K562 (cell line): Measurements from ENCODE around the gene VGLL4. TPM values are rescaled to one million over a fixed set of nuclear protein-coding genes. Genes with fewer than 3 reads are reported as not detected.
A peak's percentile ranks its signal among the peaks of the same experiment; 100 is the strongest.

Experiments used
- ATAC-seq: fragments of 200-7000 bp; cut with Tn5 transposase; 3 replicates; pipeline ENCODE4 v1.9.1; 2020; ENCODE audit warnings: moderate library complexity
- BruUV-seq: library from RNA; stranded (reverse); fragments of 400-500 nt; replicated peaks from 2 replicates; lab custom pipeline; 2021; lab: Mats Ljungman, UMichigan
- CTCF ChIA-PET: fragments of 300-600 bp; formaldehyde crosslinking; extraction: SDS; loops from one replicate; lab custom pipeline; 2021; ENCODE audit warnings: low intra/inter-chr PET ratio; lab: Yijun Ruan, JAX
- POLR2A ChIA-PET: fragments of 300-600, 350-650 bp; sonication (Branson Sonifier 250); formaldehyde crosslinking; extraction: SDS; loops from one replicate; lab custom pipeline; 2021; ENCODE audit warnings: antibody characterized with exemption, inconsistent platforms; lab: Yijun Ruan, JAX
- DNase-seq, 4 experiments: peaks; one replicate each; pipeline versions ENCODE4 v3.0.0 to v3.0.0-alpha.2; 2011 to 2018; ENCODE audit warnings: low spot score in 3 of 4, mixed read lengths in 3 of 4; ENCODE audit errors: extremely low read depth in 1 of 4
- FAIRE-seq: peaks from 2 replicates; lab custom pipeline; 2011; peaks lifted over from hg19 to GRCh38; lab: Jason Lieb, UNC
- H2AFZ ChIP-seq: 2 replicates; pipeline ENCODE4 v1.6.0; 2011; ENCODE audit warnings: low read depth, low read length, control low read depth, inconsistent platforms
- H3K27ac ChIP-seq: fragments of 200-600 bp; 3 replicates; pipeline ENCODE4 v1.8.0; 2011; ENCODE audit warnings: low read depth, mild to moderate bottlenecking, control low read depth, inconsistent platforms, low read length, moderate library complexity, mixed read lengths; ENCODE audit errors: extremely low read depth
- H3K27me3 ChIP-seq, 2 experiments: fragments of 300-600 bp in 1 of 2; 2 replicates in 1 of 2; 3 replicates in 1 of 2; pipeline versions ENCODE4 v1.6.0 to v1.8.0; 2011; ENCODE audit warnings: inconsistent platforms in 2 of 2, low read length in 2 of 2, mild to moderate bottlenecking in 1 of 2, mixed read lengths in 1 of 2, moderate library complexity in 1 of 2; ENCODE audit not compliant: control insufficient read depth in 2 of 2, insufficient read depth in 2 of 2
- H3K36me3 ChIP-seq: fragments of 300-600 bp; 3 replicates; pipeline ENCODE4 v1.8.0; 2011; ENCODE audit warnings: mild to moderate bottlenecking, low read length, inconsistent platforms; ENCODE audit not compliant: control insufficient read depth, insufficient read depth
- H3K4me1 ChIP-seq, 2 experiments: fragments of 200-600 bp in 1 of 2; replicated peaks in 1 of 2; 2 replicates in 1 of 2; 3 replicates in 1 of 2; pipeline versions ENCODE4 v1.5.1 to v1.8.0; 2011; ENCODE audit warnings: inconsistent platforms in 2 of 2, low read length in 2 of 2, mild to moderate bottlenecking in 1 of 2, mixed read lengths in 1 of 2, moderate library complexity in 1 of 2; ENCODE audit not compliant: control insufficient read depth in 2 of 2, insufficient read depth in 2 of 2
- H3K4me2 ChIP-seq: 2 replicates; pipeline ENCODE4 v1.6.1; 2011; ENCODE audit warnings: low read length, control low read depth, inconsistent platforms, mixed read lengths; ENCODE audit not compliant: insufficient read depth
- H3K4me3 ChIP-seq: fragments of 200-600 bp; sonication (generic), shearing (Covaris generic); 2 replicates; pipeline ENCODE4 v1.5.1; 2016; ENCODE audit warnings: control low read depth, inconsistent platforms
- H3K79me2 ChIP-seq: fragments of 200-600 bp; 3 replicates; pipeline ENCODE4 v1.8.0; 2011; ENCODE audit warnings: low read length, inconsistent platforms; ENCODE audit not compliant: control insufficient read depth, insufficient read depth
- H3K9ac ChIP-seq, 2 experiments: 2 replicates each; pipeline versions ENCODE4 v1.6.0 to v1.6.1; 2011; ENCODE audit warnings: low read depth in 2 of 2, low read length in 2 of 2, control low read depth in 1 of 2, inconsistent platforms in 1 of 2, mild to moderate bottlenecking in 1 of 2, mixed read lengths in 1 of 2; ENCODE audit not compliant: insufficient read depth in 1 of 2
- H3K9me1 ChIP-seq: one replicate; pipeline ENCODE4 v1.6.0; 2011; ENCODE audit warnings: inconsistent platforms, mild to moderate bottlenecking, low read length, moderate library complexity; ENCODE audit not compliant: control insufficient read depth, insufficient read depth
- H3K9me3 ChIP-seq: replicated peaks from 2 replicates; pipeline ENCODE4 v1.5.1; 2011; ENCODE audit warnings: low read depth, low read length, inconsistent platforms; ENCODE audit not compliant: control insufficient read depth, insufficient read depth
- H4K20me1 ChIP-seq: replicated peaks from 2 replicates; pipeline ENCODE4 v1.6.1; 2011; ENCODE audit warnings: low read length, inconsistent platforms, mixed read lengths; ENCODE audit not compliant: control insufficient read depth, insufficient read depth
- BRCA1 ChIP-seq, 2 experiments: fragments of 450-650 bp in 1 of 2; sonication (generic) in 1 of 2; formaldehyde crosslinking in 1 of 2; IDR thresholded peaks; 2 replicates each; pipeline versions ENCODE4 v1.5.0 to v1.6.1; 2017 to 2020; ENCODE audit warnings: mild to moderate bottlenecking in 1 of 2, missing genetic modification reagents in 1 of 2
- DACH1 ChIP-seq: fragments of 450-650 bp; IDR thresholded peaks from 2 replicates; pipeline ENCODE4 v1.6.1; 2018; ENCODE audit not compliant: partially characterized antibody
- JUND ChIP-seq, 2 experiments: IDR thresholded peaks; 2 replicates in 1 of 2; 3 replicates in 1 of 2; pipeline ENCODE4 v1.6.1; 2011; ENCODE audit warnings: borderline replicate concordance in 2 of 2, low read depth in 2 of 2, low read length in 2 of 2, improper control_type of control experiment in 1 of 2, missing biosample characterization in 1 of 2, missing genetic modification characterization in 1 of 2, missing genetic modification reagents in 1 of 2
- KAT2B ChIP-seq: IDR thresholded peaks from one replicate; pipeline ENCODE4 v1.6.1; 2012; ENCODE audit warnings: low read depth, mild to moderate bottlenecking, control low read depth, inconsistent platforms, low read length, moderate library complexity
- KLF16 ChIP-seq: IDR thresholded peaks from 2 replicates; pipeline ENCODE4 v1.6.1; 2016; ENCODE audit warnings: antibody characterized with exemption
- MEIS2 ChIP-seq: fragments of 450-650 bp; IDR thresholded peaks from 2 replicates; pipeline ENCODE4 v1.6.1; 2014; ENCODE audit warnings: mild to moderate bottlenecking; ENCODE audit not compliant: partially characterized antibody
- NBN ChIP-seq: fragments of 450-650 bp; IDR thresholded peaks from 2 replicates; pipeline ENCODE4 v1.6.1; 2016; ENCODE audit warnings: low read depth, mild to moderate bottlenecking
- NFIX ChIP-seq: fragments of 250-450 bp; sonication (Bioruptor Pico); IDR thresholded peaks from 2 replicates; pipeline ENCODE4 v1.4.0; 2020; ENCODE audit warnings: low read depth, mild to moderate bottlenecking, moderate library complexity
- NR3C1 ChIP-seq: sonication (generic); formaldehyde crosslinking; IDR thresholded peaks from 2 replicates; pipeline ENCODE4 v1.8.1; 2022; ENCODE audit warnings: missing genetic modification reagents
- POLR2A ChIP-seq: fragments of 450-650 bp; conservative IDR thresholded peaks from 2 replicates; pipeline ENCODE4 v1.6.1; 2016
- SMAD4 ChIP-seq: fragments of 250-450 bp; sonication (Bioruptor Pico); conservative IDR thresholded peaks from 2 replicates; pipeline ENCODE4 v1.8.0; 2021; ENCODE audit warnings: inconsistent platforms, mild to moderate bottlenecking, moderate library complexity
- ZNF695 ChIP-seq: fragments of 450-650 bp; formaldehyde crosslinking; IDR thresholded peaks from 2 replicates; pipeline ENCODE4 v1.4.0; 2020; ENCODE audit warnings: mild to moderate bottlenecking, moderate library complexity
- ZSCAN29 ChIP-seq: fragments of 450-650 bp; IDR thresholded peaks from 2 replicates; pipeline ENCODE4 v1.6.1; 2017
- WGBS: fragments of 100-300 bp; shearing (Covaris generic); methylation state at CpG from one replicate; pipeline ENCODE4 v1.1.6; 2016; ENCODE audit warnings: low coverage, mixed read lengths; ENCODE audit not compliant: insufficient coverage; ENCODE audit errors: missing lambda C conversion rate; 5-methylcytosine and 5-hydroxymethylcytosine counted together
- in situ Hi-C: fragments of 300-500 bp; cut with MboI; formaldehyde crosslinking; loops from 4 replicates; pipeline ENCODE4 v1.15.0; 2018; ENCODE audit warnings: inconsistent platforms, mixed read lengths
- intact Hi-C: fragments of 100-400 bp; cut with micrococcal nuclease; formaldehyde crosslinking; loops from 2 replicates; pipeline ENCODE4 v1.14.2; 2022
- polyA plus RNA-seq, 8 experiments: library from polyadenylated mRNA; depleted of rRNA in 4 of 8; stranded (reverse) in 5 of 8; unstranded in 3 of 8; fragments of >200 nt; fragmentation: Nextera tagmentation in 2 of 8; fragmentation: Illumina TruSeq in 1 of 8; extraction: Ambion mirVana in 2 of 8; extraction: Trizol in 1 of 8; gene quantifications; 2 replicates each; pipeline versions ENCODE4 v1.2.1 to v1.2.3, GENCODE V29; 2011 to 2014; ENCODE audit warnings: inconsistent platforms in 1 of 8, missing spikeins in 1 of 8
- total RNA-seq, 7 experiments: library from RNA; depleted of rRNA in 6 of 7; stranded (reverse); fragments of >200 nt in 6 of 7; fragmentation: Illumina TruSeq in 2 of 7; extraction: Trizol in 2 of 7; gene quantifications; 2 replicates each; pipeline versions ENCODE4 v1.2.1 to v1.2.3, GENCODE V29; 2011 to 2021; ENCODE audit warnings: low replicate concordance in 1 of 7
- TF ChIP-seq, protein P1 (sequence below): fragments of 450-650 bp; formaldehyde crosslinking; IDR thresholded peaks from 2 replicates; pipeline ENCODE4 v1.4.0; 2022; ENCODE audit warnings: missing genetic modification characterization
- TF ChIP-seq, protein P2 (sequence below): fragments of 450-650 bp; formaldehyde crosslinking; IDR thresholded peaks from 2 replicates; pipeline ENCODE4 v1.4.0; 2022; ENCODE audit warnings: mild to moderate bottlenecking, moderate library complexity
- TF ChIP-seq, protein P3 (sequence below): fragments of 450-650 bp; formaldehyde crosslinking; IDR thresholded peaks from 2 replicates; pipeline ENCODE4 v1.4.0; 2020; ENCODE audit warnings: mild to moderate bottlenecking, moderate library complexity
- TF ChIP-seq, protein P4 (sequence below): IDR thresholded peaks from 3 replicates; pipeline ENCODE4 v1.6.1; 2011; ENCODE audit warnings: borderline replicate concordance, mild to moderate bottlenecking; ENCODE audit not compliant: insufficient read length, insufficient read depth

VGLL4 gene
- total and polyA plus RNA-seq, 9 of the 15 experiments (the other 6 are each of a cell fraction or from before 2014, with no cell fraction given), result 0.27 to 10.9 (median 8.6) TPM

DNA sequence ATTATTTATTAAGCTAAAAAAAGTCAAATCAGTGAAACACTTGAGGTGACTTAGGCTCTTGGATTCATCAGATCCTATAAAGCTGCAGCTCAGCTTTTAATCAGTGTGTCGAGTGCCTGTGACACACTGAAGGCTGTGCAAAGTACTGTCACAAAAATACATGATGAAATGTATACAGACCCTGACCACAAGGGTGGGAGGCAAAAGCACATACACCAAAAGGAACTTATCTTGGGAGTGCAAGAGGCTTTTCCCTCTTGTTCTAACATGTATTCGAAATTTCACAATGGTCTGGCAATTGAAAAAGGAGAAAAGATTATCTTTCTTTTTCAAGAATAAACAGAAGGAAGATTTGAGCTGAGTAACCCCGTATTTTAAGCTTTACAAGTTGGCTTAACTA, 35.9 kb downstream of the VGLL4 start:
- no peak overlapping the region for H2AFZ ChIP-seq
- H3K9me3 ChIP-seq, result no peaks in the 10 kb centered on the region
- H4K20me1 ChIP-seq, result peaks cover 9% of the 10 kb centered on the region; the same call in 1 of the 2 replicates
- CTCF ChIA-PET, result no interaction called here
- no peaks in the 10 kb centered on the region; the same call in 2 of the 3 replicates for H3K36me3 ChIP-seq
- POLR2A ChIA-PET, result interaction anchor here (1.2 to 1.8 kb wide), 2 partner anchors 11 to 14 kb away, joined by 4 to 8 read pairs; no protein-coding TSS in a partner anchor
- no peak overlapping the region for H3K4me3 ChIP-seq
- intact Hi-C loops (loop anchor here (5.0 kb wide), 1 partner anchor 34 kb away; the partner anchor contains the start of gene VGLL4), in situ Hi-C loops (no loop called here)
- H3K4me1 ChIP-seq, result peaks cover 5 to 13% of the 10 kb centered on the region in 2 experiments; a peak in 4 of 5 replicates
- WGBS, result 2% methylated on average over 3 of the region's 3 CpGs
- DNase-seq (peak; percentile 31 to 61 (median 35)), ATAC-seq (peak; percentile 76), FAIRE-seq (peak; percentile 65)
- H3K27ac ChIP-seq, result no peak overlapping the region; the same call in 2 of the 3 replicates
- H3K4me2 ChIP-seq, result no peak overlapping the region
- peaks cover 0 to 19% of the 10 kb centered on the region in 2 experiments; a peak in 2 of 5 replicates for H3K27me3 ChIP-seq
- peaks cover 13% of the 10 kb centered on the region for H3K79me2 ChIP-seq
- BruUV-seq, result no TSS peak
- no peaks in the 10 kb centered on the region for H3K9me1 ChIP-seq
- H3K9ac ChIP-seq, result no peak overlapping the region
- TF ChIP-seq JUND (IDR thresholded peaks at IDR 0.05; ENCODE audit: borderline replicate concordance, low read depth, low read length) (0 out of 2 replicates have a peak, but pooled peaks have one; percentile 29), JUND (tag; IDR thresholded peaks at IDR 0.05; ENCODE audit: borderline replicate concordance, low read depth, low read length) (no peak), DACH1 (no peak), BRCA1 (IDR thresholded peaks at IDR 0.05) (no peak), BRCA1 (CRISPR knock-in tag; IDR thresholded peaks at IDR 0.05) (no peak), MEIS2 (peak; percentile 57), NR3C1 (CRISPR knock-in tag) (no peak), POLR2A (no peak), ZSCAN29 (no peak), ZNF695 (CRISPR knock-in tag) (no peak), NBN (no peak), SMAD4 (CRISPR knock-in tag) (0 out of 2 replicates have a peak, but pooled peaks have one; percentile 19), NFIX (CRISPR knock-in tag) (no peak), KLF16 (peak; percentile 27; the same call in 1 of the 2 replicates), KAT2B (no peak)
- TF ChIP-seq, protein P1, sequence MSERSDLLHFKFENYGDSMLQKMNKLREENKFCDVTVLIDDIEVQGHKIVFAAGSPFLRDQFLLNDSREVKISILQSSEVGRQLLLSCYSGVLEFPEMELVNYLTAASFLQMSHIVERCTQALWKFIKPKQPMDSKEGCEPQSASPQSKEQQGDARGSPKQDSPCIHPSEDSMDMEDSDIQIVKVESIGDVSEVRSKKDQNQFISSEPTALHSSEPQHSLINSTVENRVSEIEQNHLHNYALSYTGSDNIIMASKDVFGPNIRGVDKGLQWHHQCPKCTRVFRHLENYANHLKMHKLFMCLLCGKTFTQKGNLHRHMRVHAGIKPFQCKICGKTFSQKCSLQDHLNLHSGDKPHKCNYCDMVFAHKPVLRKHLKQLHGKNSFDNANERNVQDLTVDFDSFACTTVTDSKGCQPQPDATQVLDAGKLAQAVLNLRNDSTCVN, result no peak
- TF ChIP-seq, protein P2, sequence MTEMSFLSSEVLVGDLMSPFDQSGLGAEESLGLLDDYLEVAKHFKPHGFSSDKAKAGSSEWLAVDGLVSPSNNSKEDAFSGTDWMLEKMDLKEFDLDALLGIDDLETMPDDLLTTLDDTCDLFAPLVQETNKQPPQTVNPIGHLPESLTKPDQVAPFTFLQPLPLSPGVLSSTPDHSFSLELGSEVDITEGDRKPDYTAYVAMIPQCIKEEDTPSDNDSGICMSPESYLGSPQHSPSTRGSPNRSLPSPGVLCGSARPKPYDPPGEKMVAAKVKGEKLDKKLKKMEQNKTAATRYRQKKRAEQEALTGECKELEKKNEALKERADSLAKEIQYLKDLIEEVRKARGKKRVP (CRISPR knock-in tag), result peak; percentile 70; the same call in 1 of the 2 replicates
- TF ChIP-seq, protein P3, sequence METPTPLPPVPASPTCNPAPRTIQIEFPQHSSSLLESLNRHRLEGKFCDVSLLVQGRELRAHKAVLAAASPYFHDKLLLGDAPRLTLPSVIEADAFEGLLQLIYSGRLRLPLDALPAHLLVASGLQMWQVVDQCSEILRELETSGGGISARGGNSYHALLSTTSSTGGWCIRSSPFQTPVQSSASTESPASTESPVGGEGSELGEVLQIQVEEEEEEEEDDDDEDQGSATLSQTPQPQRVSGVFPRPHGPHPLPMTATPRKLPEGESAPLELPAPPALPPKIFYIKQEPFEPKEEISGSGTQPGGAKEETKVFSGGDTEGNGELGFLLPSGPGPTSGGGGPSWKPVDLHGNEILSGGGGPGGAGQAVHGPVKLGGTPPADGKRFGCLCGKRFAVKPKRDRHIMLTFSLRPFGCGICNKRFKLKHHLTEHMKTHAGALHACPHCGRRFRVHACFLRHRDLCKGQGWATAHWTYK, result no peak
- TF ChIP-seq, protein P4, sequence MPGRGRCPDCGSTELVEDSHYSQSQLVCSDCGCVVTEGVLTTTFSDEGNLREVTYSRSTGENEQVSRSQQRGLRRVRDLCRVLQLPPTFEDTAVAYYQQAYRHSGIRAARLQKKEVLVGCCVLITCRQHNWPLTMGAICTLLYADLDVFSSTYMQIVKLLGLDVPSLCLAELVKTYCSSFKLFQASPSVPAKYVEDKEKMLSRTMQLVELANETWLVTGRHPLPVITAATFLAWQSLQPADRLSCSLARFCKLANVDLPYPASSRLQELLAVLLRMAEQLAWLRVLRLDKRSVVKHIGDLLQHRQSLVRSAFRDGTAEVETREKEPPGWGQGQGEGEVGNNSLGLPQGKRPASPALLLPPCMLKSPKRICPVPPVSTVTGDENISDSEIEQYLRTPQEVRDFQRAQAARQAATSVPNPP, result no peak
